Neural cell (in vitro differentiated cells): ENCODE data around the gene NF1. TPM values are rescaled to one million over a fixed set of nuclear protein-coding genes. Genes with fewer than 3 reads are reported as not detected.

Source experiments
- H2AFZ ChIP-seq: fragments of 200-600, 300-800 bp; sonication (generic), shearing (Covaris generic); 2 replicates; pipeline ENCODE4 v1.6.0; 2014; ENCODE audit warnings: low read depth, mild to moderate bottlenecking, antibody characterized with exemption, low read length, moderate library complexity
- H3F3A ChIP-seq: fragments of 200-600 bp; shearing (Covaris generic); 2 replicates; pipeline ENCODE4 v1.6.1; 2016; ENCODE audit warnings: mild to moderate bottlenecking, moderate library complexity, mixed read lengths, antibody characterized with exemption, low read length; ENCODE audit not compliant: insufficient read depth, poor library complexity, severe bottlenecking
- H3K27ac ChIP-seq: fragments of 200-600, 300-800 bp; sonication (generic), shearing (Covaris generic); 2 replicates; pipeline ENCODE4 v1.5.1; 2014; ENCODE audit warnings: mild to moderate bottlenecking, low read length, moderate library complexity
- H3K27me3 ChIP-seq: fragments of 300-800, 200-600 bp; sonication (generic), shearing (Covaris generic); 2 replicates; pipeline ENCODE4 v1.6.0; 2014; ENCODE audit warnings: mild to moderate bottlenecking, low read depth, low read length, moderate library complexity; ENCODE audit not compliant: insufficient read depth
- H3K36me3 ChIP-seq: fragments of 300-800, 200-600 bp; sonication (generic), shearing (Covaris generic); 2 replicates; pipeline ENCODE4 v1.5.1; 2014; ENCODE audit warnings: mild to moderate bottlenecking, antibody characterized with exemption, low read length, moderate library complexity; ENCODE audit not compliant: insufficient read depth
- H3K4me2 ChIP-seq: fragments of 300-800, 200-600 bp; sonication (generic), shearing (Covaris generic); 2 replicates; pipeline ENCODE4 v1.6.0; 2014; ENCODE audit warnings: mild to moderate bottlenecking, low read length
- H3K4me3 ChIP-seq: fragments of 300-800, 200-600 bp; sonication (generic), shearing (Covaris generic); 2 replicates; pipeline ENCODE4 v1.5.1; 2014; ENCODE audit warnings: mild to moderate bottlenecking, low read length, moderate library complexity
- H3K79me2 ChIP-seq: fragments of 200-600 bp; shearing (Covaris generic); replicated peaks from 2 replicates; pipeline ENCODE4 v1.6.0; 2014; ENCODE audit warnings: mild to moderate bottlenecking, low read length, moderate library complexity; ENCODE audit not compliant: insufficient read depth
- H3K9ac ChIP-seq: fragments of 300-800, 200-600 bp; sonication (generic), shearing (Covaris generic); 2 replicates; pipeline ENCODE4 v1.6.1; 2016; ENCODE audit warnings: mild to moderate bottlenecking, low read length, mixed read lengths
- H3K9me2 ChIP-seq: fragments of 200-600 bp; shearing (Covaris generic); 2 replicates; pipeline ENCODE4 v1.6.1; 2016; ENCODE audit warnings: mild to moderate bottlenecking, low read length, mixed read lengths; ENCODE audit not compliant: insufficient read depth
- H3K9me3 ChIP-seq: fragments of 200-600, 300-800 bp; sonication (generic), shearing (Covaris generic); 2 replicates; pipeline ENCODE4 v1.6.1; 2016; ENCODE audit warnings: mild to moderate bottlenecking, mixed run types, low read length, moderate library complexity, mixed read lengths
- H4K20me1 ChIP-seq: fragments of 200-600 bp; shearing (Covaris generic); 2 replicates; pipeline ENCODE4 v1.6.1; 2016; ENCODE audit warnings: mild to moderate bottlenecking, mixed run types; ENCODE audit not compliant: insufficient read depth
- CTCF ChIP-seq: fragments of 450-650 bp; IDR thresholded peaks from 2 replicates; pipeline ENCODE4 v1.5.1; 2014; ENCODE audit warnings: antibody characterized with exemption, mild to moderate bottlenecking, moderate library complexity; ENCODE audit not compliant: poor library complexity, severe bottlenecking
- EP300 ChIP-seq: fragments of 450-650 bp; conservative IDR thresholded peaks from 2 replicates; pipeline ENCODE4 v1.6.1; 2014; ENCODE audit warnings: antibody characterized with exemption, mild to moderate bottlenecking, moderate library complexity; ENCODE audit not compliant: poor library complexity, severe bottlenecking
- EZH2 ChIP-seq: fragments of 200-600, 300-800 bp; shearing (Covaris generic), sonication (generic); IDR thresholded peaks from 2 replicates; pipeline ENCODE4 v1.6.1; 2014; ENCODE audit warnings: antibody characterized with exemption, low read length, borderline replicate concordance, mild to moderate bottlenecking; ENCODE audit not compliant: insufficient read depth, poor library complexity, severe bottlenecking
- MXI1 ChIP-seq: fragments of 450-650 bp; conservative IDR thresholded peaks from 2 replicates; pipeline ENCODE4 v1.6.1; 2014; ENCODE audit warnings: antibody characterized with exemption, mild to moderate bottlenecking; ENCODE audit not compliant: poor library complexity, severe bottlenecking
- POLR2AphosphoS5 ChIP-seq: IDR thresholded peaks from 2 replicates; pipeline ENCODE4 v1.6.1; 2012
- RAD21 ChIP-seq: fragments of 450-650 bp; conservative IDR thresholded peaks from 2 replicates; pipeline ENCODE4 v1.6.1; 2014; ENCODE audit warnings: antibody characterized with exemption, mild to moderate bottlenecking, moderate library complexity
- REST ChIP-seq: IDR thresholded peaks from 2 replicates; pipeline ENCODE4 v1.6.1; 2012; ENCODE audit warnings: borderline replicate concordance
- SMC3 ChIP-seq: fragments of 450-650 bp; conservative IDR thresholded peaks from 2 replicates; pipeline ENCODE4 v1.6.1; 2014; ENCODE audit warnings: antibody characterized with exemption, mild to moderate bottlenecking, moderate library complexity; ENCODE audit not compliant: poor library complexity
- TAF1 ChIP-seq: IDR thresholded peaks from 2 replicates; pipeline ENCODE4 v1.6.1; 2012; ENCODE audit warnings: low read depth
- polyA plus RNA-seq: library from polyadenylated mRNA; depleted of rRNA; stranded (reverse); fragments of >200 nt; gene quantifications from 2 replicates; pipeline ENCODE4 v1.2.3, GENCODE V29; 2014

NF1 gene
- polyA plus RNA-seq, 1 donor from 2014 or later, result 22.4 TPM

- no peaks in the 10 kb centered on the region for H3K9me2 ChIP-seq
- H3F3A ChIP-seq, result no peaks in the 10 kb centered on the region
- no peak overlapping the region for H3K4me2 ChIP-seq
- no peaks in the 10 kb centered on the region for H3K36me3 ChIP-seq
- no peaks in the 10 kb centered on the region for H3K9me3 ChIP-seq
- no peak overlapping the region for H3K4me3 ChIP-seq
- H3K27ac ChIP-seq, result no peak overlapping the region
- H2AFZ ChIP-seq, result no peak overlapping the region
- no peak overlapping the region for H3K9ac ChIP-seq
- no peak for TF ChIP-seq MXI1
- TF ChIP-seq EP300, result no peak
- no peak for TF ChIP-seq EZH2
- TF ChIP-seq POLR2AphosphoS5, result no peak
- no peak for TF ChIP-seq RAD21
- no peak for TF ChIP-seq REST
- no peak for TF ChIP-seq TAF1
- no peak for TF ChIP-seq CTCF
- H3K79me2 ChIP-seq, result no peaks in the 10 kb centered on the region
- H3K27me3 ChIP-seq, result no peaks in the 10 kb centered on the region
- no peaks in the 10 kb centered on the region for H4K20me1 ChIP-seq
These were observed 200.7 kb downstream of the NF1 start for GRCh38 chr17:31295489-31295871.

- H3K4me3 ChIP-seq, result no peak overlapping the region
- H3K36me3 ChIP-seq, result no peaks in the 10 kb centered on the region
- TF ChIP-seq RAD21, result no peak
- no peak for TF ChIP-seq SMC3
- TF ChIP-seq CTCF, result no peak
- no peak for TF ChIP-seq MXI1
- no peak for TF ChIP-seq EZH2
- TF ChIP-seq EP300, result no peak
- TF ChIP-seq TAF1, result no peak
- TF ChIP-seq REST, result no peak
- no peak for TF ChIP-seq POLR2AphosphoS5
- no peak overlapping the region for H3K9ac ChIP-seq
- H2AFZ ChIP-seq, result no peak overlapping the region
- H3K27ac ChIP-seq, result no peak overlapping the region
- H3F3A ChIP-seq, result no peaks in the 10 kb centered on the region
- H3K9me3 ChIP-seq, result no peaks in the 10 kb centered on the region
- H3K79me2 ChIP-seq, result no peaks in the 10 kb centered on the region
- H4K20me1 ChIP-seq, result no peaks in the 10 kb centered on the region
- no peak overlapping the region for H3K4me2 ChIP-seq
- no peaks in the 10 kb centered on the region for H3K27me3 ChIP-seq
- H3K9me2 ChIP-seq, result no peaks in the 10 kb centered on the region
These were observed 201.4 kb downstream of the NF1 start for GRCh38 chr17:31296142-31296541.
